HepG2 (cell line): ENCODE results near the gene ARHGAP5. TPM values are rescaled to one million over a fixed set of nuclear protein-coding genes. Genes with fewer than 3 reads are reported as not detected.

ENCODE experiments used
- CTCF ChIP-seq: sonication (generic); formaldehyde crosslinking; IDR thresholded peaks from 2 replicates; pipeline ENCODE4 v1.5.0; 2020; ENCODE audit warnings: mild to moderate bottlenecking, missing genetic modification reagents, moderate library complexity
- ELK4 ChIP-seq: sonication (generic); formaldehyde crosslinking; IDR thresholded peaks from 2 replicates; pipeline ENCODE4 v1.9.0; 2021; ENCODE audit warnings: missing genetic modification reagents, borderline replicate concordance
- FOXA1 ChIP-seq, 2 experiments: fragments of 450-650 bp in 1 of 2; sonication (generic) in 1 of 2; formaldehyde crosslinking in 1 of 2; IDR thresholded peaks; 2 replicates each; pipeline versions ENCODE4 v1.4.0 to v1.6.1; 2016 to 2020; ENCODE audit warnings: missing genetic modification reagents in 1 of 2
- KLF12 ChIP-seq: sonication (generic); formaldehyde crosslinking; IDR thresholded peaks from 2 replicates; pipeline ENCODE4 v1.4.0; 2020; ENCODE audit warnings: missing genetic modification reagents, borderline replicate concordance
- MXD1 ChIP-seq: sonication (generic); formaldehyde crosslinking; IDR thresholded peaks from 2 replicates; pipeline ENCODE4 v1.4.0; 2020; ENCODE audit warnings: mild to moderate bottlenecking, missing genetic modification reagents
- NR3C1 ChIP-seq: sonication (generic); formaldehyde crosslinking; IDR thresholded peaks from 2 replicates; pipeline ENCODE4 v1.4.0; 2020; ENCODE audit warnings: missing genetic modification reagents
- PREB ChIP-seq: sonication (generic); formaldehyde crosslinking; IDR thresholded peaks from 2 replicates; pipeline ENCODE4 v1.4.0; 2020; ENCODE audit warnings: missing genetic modification reagents
- RARA ChIP-seq: IDR thresholded peaks from 2 replicates; pipeline ENCODE4 v1.6.1; 2016; ENCODE audit warnings: missing genetic modification reagents, missing compliant biosample characterization
- RNF2 ChIP-seq: fragments of 450-650 bp; conservative IDR thresholded peaks from 2 replicates; pipeline ENCODE4 v1.6.1; 2016; ENCODE audit warnings: low read depth
- SALL2 ChIP-seq: sonication (generic); formaldehyde crosslinking; IDR thresholded peaks from 2 replicates; pipeline ENCODE4 v1.8.1; 2023; ENCODE audit warnings: mild to moderate bottlenecking, missing genetic modification reagents, inconsistent platforms
- SMAD1 ChIP-seq: sonication (generic); formaldehyde crosslinking; IDR thresholded peaks from 2 replicates; pipeline ENCODE4 v1.4.0; 2020; ENCODE audit warnings: missing genetic modification reagents, low read depth, mild to moderate bottlenecking, borderline replicate concordance
- TEF ChIP-seq: sonication (generic); formaldehyde crosslinking; IDR thresholded peaks from 2 replicates; pipeline ENCODE4 v1.5.0; 2020; ENCODE audit warnings: missing genetic modification reagents
- THRA ChIP-seq: sonication (generic); formaldehyde crosslinking; IDR thresholded peaks from 2 replicates; pipeline ENCODE4 v1.4.0; 2020; ENCODE audit warnings: missing genetic modification reagents, borderline replicate concordance
- TMF1 ChIP-seq: sonication (generic); formaldehyde crosslinking; IDR thresholded peaks from 2 replicates; pipeline ENCODE4 v1.8.1; 2022; ENCODE audit warnings: low read depth, missing genetic modification reagents
- ZBTB8A ChIP-seq: sonication (generic); formaldehyde crosslinking; IDR thresholded peaks from 2 replicates; pipeline ENCODE4 v1.4.0; 2020; ENCODE audit warnings: mild to moderate bottlenecking, low read depth, missing genetic modification reagents, borderline replicate concordance
- ZNF205 ChIP-seq: IDR thresholded peaks from 2 replicates; pipeline ENCODE4 v1.6.1; 2018; ENCODE audit warnings: missing biosample characterization, missing genetic modification reagents
- ZNF460 ChIP-seq: sonication (generic); formaldehyde crosslinking; IDR thresholded peaks from 2 replicates; pipeline ENCODE4 v1.5.1; 2020; ENCODE audit warnings: missing genetic modification reagents, mild to moderate bottlenecking, borderline replicate concordance
- ZNF468 ChIP-seq: sonication (generic); formaldehyde crosslinking; IDR thresholded peaks from 2 replicates; pipeline ENCODE4 v1.8.0; 2022; ENCODE audit warnings: mild to moderate bottlenecking, moderate library complexity, missing genetic modification reagents
- ZNF772 ChIP-seq: sonication (generic); formaldehyde crosslinking; IDR thresholded peaks from 2 replicates; pipeline ENCODE4 v1.5.0; 2020; ENCODE audit warnings: mild to moderate bottlenecking, missing genetic modification reagents
- ZNF773 ChIP-seq: sonication (generic); formaldehyde crosslinking; IDR thresholded peaks from 2 replicates; pipeline ENCODE4 v1.4.0; 2020; ENCODE audit warnings: missing genetic modification reagents, borderline replicate concordance
- ZNF788 ChIP-seq: sonication (generic); formaldehyde crosslinking; IDR thresholded peaks from 2 replicates; pipeline ENCODE4 v1.5.0; 2020; ENCODE audit warnings: mild to moderate bottlenecking, missing genetic modification reagents, borderline replicate concordance
- ZNF790 ChIP-seq: sonication (generic); formaldehyde crosslinking; IDR thresholded peaks from 2 replicates; pipeline ENCODE4 v1.8.0; 2022; ENCODE audit warnings: missing genetic modification reagents, mild to moderate bottlenecking, borderline replicate concordance
- ZNF792 ChIP-seq: IDR thresholded peaks from 2 replicates; pipeline ENCODE4 v1.6.1; 2016
- ZNF891 ChIP-seq: sonication (generic); formaldehyde crosslinking; IDR thresholded peaks from 2 replicates; pipeline ENCODE4 v1.5.0; 2020; ENCODE audit warnings: mild to moderate bottlenecking, missing genetic modification reagents
- polyA plus RNA-seq, 8 experiments: library from polyadenylated mRNA; depleted of rRNA in 3 of 8; stranded (reverse) in 7 of 8; unstranded in 1 of 8; fragments of >200 nt; fragmentation: Illumina TruSeq in 4 of 8; extraction: Trizol in 4 of 8; gene quantifications; 2 replicates each; pipeline versions ENCODE4 v1.2.1 to v1.2.3, GENCODE V29; 2011 to 2016; ENCODE audit warnings: low read depth in 4 of 8, missing spikeins in 1 of 8, mixed read lengths in 1 of 8; ENCODE audit not compliant: insufficient read depth in 1 of 8
- total RNA-seq, 5 experiments: library from RNA; depleted of rRNA; stranded (reverse); fragments of >200 nt; fragmentation: Illumina TruSeq; extraction: Trizol; gene quantifications; 2 replicates each; pipeline ENCODE4 v1.2.3, GENCODE V29; 2016; ENCODE audit warnings: low read depth in 1 of 5

The ARHGAP5 gene
- total and polyA plus RNA-seq, 2 of the 13 experiments (the other 11 are each of a cell fraction or from before 2014, with no cell fraction given): 33.7 to 144 TPM

GRCh38 chr14:32203928-32204357, 126.8 kb downstream of the ARHGAP5 start (continued):
- TF ChIP-seq ZNF891 (CRISPR knock-in tag) (no peak), ZNF468 (CRISPR knock-in tag) (no peak), ZNF773 (CRISPR knock-in tag) (no peak), ELK4 (CRISPR knock-in tag) (no peak), ZBTB8A (CRISPR knock-in tag) (no peak), PREB (0 out of 2 replicates have a peak, but pooled peaks have one; percentile 14), ZNF460 (CRISPR knock-in tag) (0 out of 2 replicates have a peak, but pooled peaks have one; percentile 5), TMF1 (CRISPR knock-in tag) (no peak), TEF (CRISPR knock-in tag) (no peak), ZNF772 (CRISPR knock-in tag) (no peak), RNF2 (no peak), SALL2 (CRISPR knock-in tag) (no peak), NR3C1 (no peak), KLF12 (CRISPR knock-in tag) (no peak), CTCF (CRISPR knock-in tag) (peak; percentile 33), ZNF788 (CRISPR knock-in tag) (no peak), FOXA1 (IDR thresholded peaks at IDR 0.05) (no peak), FOXA1 (CRISPR knock-in tag; IDR thresholded peaks at IDR 0.05) (no peak), RARA (CRISPR knock-in tag) (0 out of 2 replicates have a peak, but pooled peaks have one; percentile 36), SMAD1 (CRISPR knock-in tag) (no peak), MXD1 (CRISPR knock-in tag) (0 out of 2 replicates have a peak, but pooled peaks have one; percentile 27), ZNF792 (CRISPR knock-in tag) (no peak), ZNF205 (CRISPR knock-in tag) (no peak), ZNF790 (CRISPR knock-in tag) (no peak), THRA (CRISPR knock-in tag) (0 out of 2 replicates have a peak, but pooled peaks have one; percentile 6)
